ENCODE measurements around the gene SLC16A14.

Gene SLC16A14

GRCh38 chr2:230023313-230023712, 45.4 kb downstream of the SLC16A14 start:
- DNase-seq = no peak

GRCh38 chr2:230019742-230020141, 49.0 kb downstream of the SLC16A14 start:
- no peak for DNase-seq

- DNase-seq = no peak
Measured at GRCh38 chr2:230018153-230018552, 50.6 kb downstream of the SLC16A14 start.

- DNase-seq = no peak
Measured at GRCh38 chr2:230016844-230017243, 51.9 kb downstream of the SLC16A14 start.

GRCh38 chr2:230012267-230012884, 56.3 kb downstream of the SLC16A14 start:
- DNase-seq = peak; percentile 13

- no peak for DNase-seq
Measured at GRCh38 chr2:230011617-230012016, 57.1 kb downstream of the SLC16A14 start.

GRCh38 chr2:230010501-230010900, 58.2 kb downstream of the SLC16A14 start:
- DNase-seq = no peak

GRCh38 chr2:230008708-230009066, 60.0 kb downstream of the SLC16A14 start:
- no peak for DNase-seq

- DNase-seq = peak; percentile 28
Measured at GRCh38 chr2:230007931-230008707, 60.6 kb downstream of the SLC16A14 start.

GRCh38 chr2:230000118-230000841, 68.4 kb downstream of the SLC16A14 start:
- no peak for DNase-seq

GRCh38 chr2:229997565-229997964, 71.2 kb downstream of the SLC16A14 start:
- DNase-seq = no peak

GRCh38 chr2:229996320-229996719, 72.4 kb downstream of the SLC16A14 start:
- DNase-seq = no peak

- no peak for DNase-seq
Measured at GRCh38 chr2:229993236-229993635, 75.5 kb downstream of the SLC16A14 start.
